Measurements from ENCODE around the gene NECTIN3. TPM values are rescaled to one million over a fixed set of nuclear protein-coding genes. Genes with fewer than 3 reads are reported as not detected.

NECTIN3 gene, protein sequence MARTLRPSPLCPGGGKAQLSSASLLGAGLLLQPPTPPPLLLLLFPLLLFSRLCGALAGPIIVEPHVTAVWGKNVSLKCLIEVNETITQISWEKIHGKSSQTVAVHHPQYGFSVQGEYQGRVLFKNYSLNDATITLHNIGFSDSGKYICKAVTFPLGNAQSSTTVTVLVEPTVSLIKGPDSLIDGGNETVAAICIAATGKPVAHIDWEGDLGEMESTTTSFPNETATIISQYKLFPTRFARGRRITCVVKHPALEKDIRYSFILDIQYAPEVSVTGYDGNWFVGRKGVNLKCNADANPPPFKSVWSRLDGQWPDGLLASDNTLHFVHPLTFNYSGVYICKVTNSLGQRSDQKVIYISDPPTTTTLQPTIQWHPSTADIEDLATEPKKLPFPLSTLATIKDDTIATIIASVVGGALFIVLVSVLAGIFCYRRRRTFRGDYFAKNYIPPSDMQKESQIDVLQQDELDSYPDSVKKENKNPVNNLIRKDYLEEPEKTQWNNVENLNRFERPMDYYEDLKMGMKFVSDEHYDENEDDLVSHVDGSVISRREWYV
- polyA plus RNA-seq (2013, experiment 1 of 2; ENCODE audit: insufficient read length) = 25.5 TPM
- polyA plus RNA-seq (2013, experiment 2 of 2; ENCODE audit: insufficient read length) = 29.7 TPM

DNA sequence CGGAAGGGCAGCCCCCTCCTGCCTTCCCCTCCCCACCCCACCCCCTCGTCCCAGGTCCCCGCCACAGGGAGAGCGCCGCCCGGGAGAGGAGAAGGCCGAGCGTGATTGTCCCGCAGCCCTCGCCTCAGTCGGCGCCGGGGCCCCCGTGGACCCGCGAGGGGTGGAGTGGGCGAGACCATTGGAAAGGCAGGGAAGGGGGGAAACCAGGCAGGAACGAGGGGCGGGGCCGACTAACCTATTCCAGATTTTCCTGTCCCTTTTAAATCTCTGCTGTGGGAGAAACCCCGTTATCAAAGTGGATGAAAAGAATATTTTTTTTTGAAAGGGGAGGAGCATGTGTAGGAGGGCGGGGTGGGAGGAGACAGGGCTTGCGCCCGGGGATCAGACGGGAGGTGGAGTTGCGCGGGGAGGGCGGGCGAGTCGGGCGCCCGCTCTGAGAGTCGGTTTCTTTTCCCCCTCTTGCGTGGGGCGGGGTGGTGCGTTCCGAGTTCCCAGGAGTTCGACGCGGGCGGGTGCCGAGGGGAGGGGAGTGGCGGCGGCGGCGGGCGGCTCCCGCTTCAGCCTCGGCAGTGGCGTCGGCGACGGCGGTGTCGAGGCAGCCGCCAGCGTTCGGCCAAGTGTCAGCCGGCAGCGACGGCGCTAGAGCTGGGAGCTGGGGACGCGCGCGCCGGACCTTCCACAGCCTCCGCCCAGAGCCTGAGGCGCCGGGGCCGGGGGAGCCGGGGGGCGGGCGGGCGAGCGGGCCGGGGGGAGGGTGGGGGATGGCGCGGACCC, at the start of gene NECTIN3:
TSS of gene NECTIN3 (plus strand) at position 560 of the 774 bp plus-strand sequence. CDS start at position 762, 202 bp downstream.
- DNase-seq = peak; percentile 98

DNA sequence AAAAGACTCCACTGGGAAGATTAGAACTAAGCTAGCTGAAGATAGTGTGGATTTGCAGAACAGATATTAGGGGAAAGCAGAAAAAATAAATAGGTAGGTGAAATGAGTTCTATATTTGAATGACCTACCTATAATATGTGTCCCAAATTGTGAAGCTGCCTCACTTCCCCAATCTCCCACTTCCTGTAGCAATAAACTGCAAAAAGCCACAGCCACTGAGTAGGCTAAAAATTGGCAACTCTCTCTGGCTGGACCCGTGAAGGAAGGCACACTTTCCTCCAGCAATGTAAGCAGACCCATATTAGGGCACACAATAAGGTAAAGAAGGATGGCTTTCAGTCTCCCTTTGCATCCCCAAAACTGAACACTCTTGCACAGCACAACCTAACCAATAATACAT, 43.7 kb upstream of the NECTIN3 start:
- DNase-seq = no peak

DNA sequence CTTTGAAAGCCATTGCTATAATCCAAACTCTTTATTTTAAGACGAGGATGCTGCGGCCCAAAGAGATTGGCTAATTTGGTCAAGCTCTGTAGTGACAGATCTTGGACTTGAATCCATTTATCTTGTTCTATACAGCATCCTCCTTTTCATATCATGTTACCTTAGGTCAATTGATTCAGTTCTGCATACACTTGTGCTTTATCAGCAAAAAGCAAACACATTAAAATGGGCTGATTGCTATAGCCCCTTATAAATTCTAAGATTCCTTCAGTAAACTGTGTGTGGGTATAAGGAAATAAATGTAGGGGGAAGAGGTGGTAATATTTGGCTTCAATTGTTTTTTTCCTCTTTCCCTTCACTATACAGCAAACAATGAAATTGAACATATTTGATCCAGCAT, 40.1 kb upstream of the NECTIN3 start:
- no peak for DNase-seq

DNA sequence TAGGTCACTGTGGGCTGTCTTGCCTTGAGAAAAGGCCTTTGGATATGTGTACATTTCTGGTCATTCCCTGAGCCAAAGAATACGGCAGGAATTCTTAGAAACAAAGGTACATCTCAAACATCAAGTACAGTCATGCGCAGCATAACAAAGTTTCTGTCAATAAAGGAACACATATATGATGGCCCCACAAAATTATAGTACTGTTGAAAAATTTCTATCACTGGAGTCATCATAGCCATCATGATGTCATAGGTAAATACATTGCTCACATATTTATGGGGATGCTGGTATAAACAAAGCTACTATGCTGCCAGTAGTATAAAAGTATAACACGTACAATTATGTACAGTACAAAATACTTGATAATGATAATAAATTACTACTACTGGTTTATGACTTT, 38.9 kb upstream of the NECTIN3 start:
- no peak for DNase-seq

DNA sequence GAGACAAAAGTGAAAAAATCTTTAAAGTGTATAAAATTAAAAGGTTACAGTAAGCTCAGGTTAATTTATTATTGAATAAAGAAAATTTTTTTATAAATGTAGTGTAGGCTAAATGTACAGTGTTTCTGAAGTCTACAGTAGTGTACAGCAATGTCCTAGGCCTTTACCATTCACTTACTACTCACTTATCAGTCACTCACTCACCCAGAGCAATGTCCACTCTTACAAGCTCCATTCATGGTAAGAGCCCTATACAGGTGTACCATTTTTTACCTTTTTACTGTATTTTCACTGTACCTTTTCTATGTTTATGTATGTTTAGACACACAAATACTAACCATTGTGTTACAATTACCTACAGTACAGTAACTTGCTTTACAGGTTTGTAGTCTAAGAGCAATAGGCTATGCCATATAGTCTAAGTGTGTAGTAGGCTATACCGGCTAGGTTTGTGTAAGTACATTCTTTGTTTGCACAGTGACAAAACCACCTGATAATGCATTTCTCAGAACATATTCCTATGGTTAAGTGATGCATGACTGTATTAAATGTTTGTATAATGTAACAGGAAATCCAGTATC, 38.1 kb upstream of the NECTIN3 start:
- no peak for DNase-seq

DNA sequence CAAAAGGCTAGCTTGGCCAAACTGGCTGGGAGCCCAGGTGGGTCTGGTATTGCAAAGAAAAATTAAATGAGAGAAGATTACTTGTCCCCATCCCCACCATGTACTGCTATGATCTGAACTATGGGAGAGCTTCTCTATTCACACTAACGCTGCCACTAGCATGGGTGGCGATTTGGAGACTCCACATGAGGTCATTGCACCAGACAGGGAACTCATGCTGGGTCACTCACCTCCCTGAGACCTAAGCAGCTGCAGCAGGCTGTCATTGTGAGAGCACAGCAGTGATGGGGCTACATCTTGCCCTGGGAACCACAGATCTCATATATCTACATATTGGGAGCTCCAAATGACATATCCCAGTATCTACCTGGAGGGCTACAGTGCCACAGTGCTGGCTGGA, 36.3 kb upstream of the NECTIN3 start:
- DNase-seq = no peak

DNA sequence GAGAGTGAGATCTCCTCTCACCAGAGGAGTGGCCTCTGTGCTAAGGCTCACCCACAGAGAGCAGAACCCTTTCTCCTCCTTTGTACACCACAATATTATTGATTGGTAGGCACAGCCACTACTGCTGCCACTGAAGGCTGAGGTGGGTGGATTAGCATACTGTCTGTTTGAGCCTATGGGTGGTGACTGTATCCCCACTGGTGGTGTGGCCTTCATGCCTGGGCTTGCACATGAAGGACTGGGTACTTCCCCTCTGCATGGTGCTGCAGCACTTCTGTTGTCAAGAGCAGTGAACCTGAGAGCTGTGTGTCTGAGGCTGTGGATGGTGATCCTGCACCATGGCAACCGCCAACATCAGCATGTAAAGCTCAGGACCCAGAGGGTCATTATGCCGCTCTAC, 35.7 kb upstream of the NECTIN3 start:
- DNase-seq = no peak

DNA sequence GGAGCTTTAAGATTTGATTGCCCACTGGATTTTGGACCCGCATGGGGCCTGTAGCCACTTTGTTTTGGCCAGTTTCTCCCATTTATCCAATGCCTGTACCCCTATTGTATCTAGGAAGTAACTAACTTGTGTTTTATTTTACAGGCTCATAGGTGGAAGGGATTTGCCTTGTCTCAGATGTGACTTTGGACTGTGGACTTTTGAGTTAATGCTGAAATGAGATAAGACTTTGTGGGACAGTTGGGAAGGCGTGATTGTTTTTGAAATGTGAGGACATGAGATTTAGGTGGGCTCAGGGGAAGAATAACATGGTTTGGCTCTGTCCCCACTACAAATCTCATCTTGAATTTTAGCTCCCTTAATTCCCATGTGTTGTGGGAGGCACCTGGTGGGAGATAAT, 30.7 kb upstream of the NECTIN3 start:
- DNase-seq = no peak

DNA sequence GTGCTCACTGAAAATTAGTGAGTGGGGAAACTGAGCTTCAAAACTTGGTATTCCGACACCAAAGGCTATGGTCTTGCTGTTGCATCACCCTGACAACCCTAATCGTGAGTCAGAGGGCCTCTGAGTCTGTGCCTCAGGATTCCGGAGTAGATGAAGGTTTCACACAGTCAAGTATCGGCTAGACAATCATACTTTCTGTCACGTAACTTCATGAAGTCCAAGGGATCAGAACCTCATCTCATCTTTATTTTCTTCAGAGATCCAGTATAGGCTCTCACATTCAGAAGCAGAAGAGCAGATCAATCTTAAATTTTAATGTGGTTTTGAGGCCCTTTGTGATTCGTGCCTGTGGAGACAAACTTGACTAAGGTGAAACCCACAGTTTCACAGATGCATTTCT, 26.1 kb upstream of the NECTIN3 start:
- peak; percentile 3 for DNase-seq

DNA sequence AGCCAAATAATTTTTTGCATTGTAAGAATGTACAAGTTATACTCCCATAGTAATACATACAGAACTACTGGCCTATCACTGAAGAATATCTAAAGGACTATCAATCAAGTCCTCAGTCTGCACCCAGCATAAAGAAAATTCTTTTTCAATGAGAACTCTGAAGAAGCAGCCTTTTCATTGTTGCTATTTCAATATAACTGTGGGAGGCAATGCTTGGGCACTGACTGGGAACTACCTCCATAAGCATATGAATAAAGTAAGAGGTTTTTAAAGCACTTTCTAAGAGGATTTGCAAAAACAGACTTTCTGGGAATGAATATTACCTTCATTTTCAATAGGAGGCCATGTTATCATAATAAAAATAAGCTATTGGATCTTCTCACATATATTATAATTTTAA, 24.6 kb upstream of the NECTIN3 start:
- DNase-seq = no peak

DNA sequence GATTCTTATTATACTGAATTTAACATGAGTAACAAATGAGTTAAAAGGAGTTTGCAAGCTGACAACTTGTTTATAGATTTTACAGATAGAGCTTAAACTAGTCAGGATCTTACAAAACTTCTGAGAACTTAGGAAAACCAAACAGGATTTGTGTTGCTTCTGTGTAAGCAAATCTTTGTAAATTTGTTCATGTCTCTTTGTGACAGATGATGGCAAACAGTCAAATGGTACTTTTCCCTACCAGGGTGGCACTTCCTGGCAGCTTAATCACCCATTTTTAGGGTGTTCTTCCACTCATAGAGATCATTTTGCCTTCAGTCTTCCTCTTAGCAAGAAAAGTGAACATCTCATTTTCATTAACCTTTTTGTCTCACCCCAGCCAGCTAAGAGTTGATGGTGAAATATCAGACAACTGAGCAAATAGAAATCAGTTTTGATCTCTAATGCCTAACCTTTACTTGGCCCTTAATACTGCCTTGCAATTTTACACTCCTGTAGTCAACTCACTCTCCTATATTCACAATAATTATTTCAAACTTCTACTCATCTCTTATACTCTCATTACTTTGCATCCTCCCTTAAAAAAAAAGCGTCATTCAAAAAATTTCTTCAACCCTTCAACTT, 23.7 kb upstream of the NECTIN3 start:
- DNase-seq = no peak

DNA sequence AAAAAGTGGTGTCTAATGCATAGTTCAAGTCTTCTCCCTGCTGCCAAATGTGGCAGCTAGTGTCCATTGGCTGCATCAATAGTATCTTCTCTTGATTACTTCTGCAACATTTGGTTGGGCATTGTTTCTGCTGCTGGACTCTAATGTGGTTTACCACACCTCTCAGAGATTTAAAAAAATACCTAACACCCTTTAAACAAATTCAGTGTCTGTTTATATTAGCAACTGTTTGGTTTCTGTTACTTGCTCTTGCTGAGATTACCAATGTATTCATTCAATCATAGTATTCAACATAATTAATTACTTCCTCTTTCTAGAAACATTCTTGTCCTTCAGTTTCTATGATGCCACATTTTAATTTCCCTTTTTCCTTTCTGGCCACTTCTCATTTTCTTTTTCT, 20.3 kb upstream of the NECTIN3 start:
- no peak for DNase-seq

DNA sequence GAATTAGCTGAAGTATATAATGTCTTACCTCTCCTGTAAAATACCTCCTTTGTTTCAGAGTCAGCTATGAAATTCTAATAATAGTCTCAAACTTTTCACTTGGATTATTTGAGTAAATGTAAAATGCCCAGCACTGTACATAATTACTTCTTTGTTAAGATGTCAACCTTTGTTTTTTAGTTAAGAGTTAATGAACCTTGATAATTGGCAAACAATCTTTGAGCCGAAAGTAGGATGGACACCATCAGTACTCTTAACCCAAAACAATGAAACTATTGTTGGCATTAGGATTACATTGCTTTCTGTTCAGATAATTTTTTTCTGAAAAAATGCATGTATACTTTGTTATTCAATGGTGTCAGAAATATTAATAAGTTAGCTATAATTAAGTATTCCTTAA, 3.0 kb upstream of the NECTIN3 start:
- DNase-seq = no peak

DNA sequence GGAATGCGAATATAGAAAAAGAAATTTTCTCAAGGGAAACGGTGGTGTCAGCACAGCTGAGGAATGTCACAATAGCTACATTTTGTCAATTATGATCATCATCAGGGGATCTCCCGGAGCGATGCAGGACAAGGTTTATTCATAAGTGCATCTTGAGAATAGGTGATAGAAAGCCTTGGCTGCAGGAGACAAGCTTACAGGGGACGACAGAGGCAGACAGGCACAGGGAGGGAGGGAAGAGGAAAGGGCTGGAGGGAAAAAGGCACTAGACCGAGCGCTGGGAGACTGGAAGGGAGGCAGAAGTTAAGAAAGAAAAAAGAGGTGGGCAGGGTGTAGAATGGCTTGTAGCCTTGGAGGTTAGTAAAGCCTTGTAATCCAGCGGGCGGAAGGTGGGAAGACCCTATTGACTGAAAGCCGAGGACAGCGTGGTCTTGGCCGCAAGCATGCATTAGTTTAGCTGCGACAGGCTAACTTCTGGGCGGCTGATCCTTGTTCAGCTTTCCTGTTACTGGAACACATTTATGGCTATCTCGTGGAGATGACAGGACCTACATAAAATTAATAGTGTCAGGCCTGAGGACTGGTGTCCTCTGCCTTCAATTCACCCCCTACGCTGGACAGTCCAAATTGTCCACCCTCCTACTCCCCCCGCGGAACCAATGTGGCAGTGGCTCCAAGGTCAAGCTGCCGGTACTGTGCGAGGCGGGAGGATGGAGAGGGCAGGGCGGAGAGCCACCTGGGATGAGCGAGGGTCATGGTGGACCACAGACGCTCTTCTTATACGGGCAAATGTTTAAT, 1.4 kb upstream of the NECTIN3 start:
- no peak for DNase-seq

DNA sequence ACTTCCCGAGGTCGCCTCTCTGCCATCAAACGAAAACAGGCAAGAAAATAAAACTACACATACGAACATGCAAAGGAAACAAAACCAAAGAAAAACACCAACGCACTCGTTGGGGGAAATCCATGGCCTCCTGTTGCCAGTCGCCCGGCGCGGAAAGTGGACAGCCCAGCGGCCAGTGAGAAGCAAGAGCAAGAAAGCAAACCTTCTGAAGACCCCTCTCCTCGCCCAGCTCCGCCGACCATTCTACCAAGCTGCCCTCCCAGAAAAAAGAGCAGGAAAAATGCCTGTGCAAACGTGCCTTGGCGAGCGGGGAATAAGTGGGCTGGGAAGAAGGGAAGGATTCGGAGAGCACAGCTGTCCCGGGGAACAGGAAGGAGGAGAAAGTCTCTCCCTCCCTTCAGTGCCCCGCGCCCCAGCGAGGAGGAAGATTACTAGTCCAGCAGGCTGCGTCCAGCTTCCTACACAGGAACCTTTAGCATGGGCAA, 802 bp upstream of the NECTIN3 start:
- no peak for DNase-seq

DNA sequence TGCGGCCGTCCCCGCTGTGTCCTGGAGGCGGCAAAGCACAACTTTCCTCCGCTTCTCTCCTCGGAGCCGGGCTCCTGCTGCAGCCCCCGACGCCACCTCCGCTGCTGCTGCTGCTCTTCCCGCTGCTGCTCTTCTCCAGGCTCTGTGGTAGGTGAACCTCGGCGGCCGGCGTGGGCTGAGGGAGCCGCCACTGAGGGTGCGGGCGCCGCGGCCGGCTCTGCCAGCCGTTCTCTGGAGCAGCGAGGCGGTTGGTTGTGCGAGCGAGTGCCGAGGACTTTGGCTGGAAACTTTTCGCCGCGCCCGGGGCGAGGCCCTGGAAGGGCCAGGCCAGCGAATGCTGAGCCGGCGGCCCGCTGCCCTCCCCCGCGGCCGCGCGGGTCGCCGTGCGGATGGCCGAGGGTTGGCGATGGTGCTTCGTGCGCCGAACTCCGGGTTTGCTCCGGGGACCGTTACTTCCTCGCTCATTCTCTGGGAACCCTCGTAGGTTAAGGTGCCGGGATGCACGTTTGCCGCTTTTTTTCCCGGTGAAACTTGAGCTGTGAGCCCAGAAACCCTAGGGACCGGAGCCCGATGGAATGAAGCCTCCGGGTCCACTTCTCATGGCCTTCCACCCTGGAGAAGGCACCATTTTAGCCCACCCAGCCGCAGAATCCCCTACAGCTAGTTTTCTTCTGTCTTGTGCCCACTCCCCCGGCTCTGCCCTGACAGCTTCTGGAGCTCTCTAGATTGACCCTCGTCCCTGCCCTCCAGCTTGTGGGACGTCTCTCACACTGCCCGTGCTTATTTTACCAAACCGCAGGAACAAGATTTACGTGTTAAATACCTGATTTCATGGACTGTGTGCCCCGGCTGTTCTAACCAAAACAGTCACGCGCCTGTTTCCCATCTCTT, 660 bp downstream of the NECTIN3 start:
- peak; percentile 41 for DNase-seq

DNA sequence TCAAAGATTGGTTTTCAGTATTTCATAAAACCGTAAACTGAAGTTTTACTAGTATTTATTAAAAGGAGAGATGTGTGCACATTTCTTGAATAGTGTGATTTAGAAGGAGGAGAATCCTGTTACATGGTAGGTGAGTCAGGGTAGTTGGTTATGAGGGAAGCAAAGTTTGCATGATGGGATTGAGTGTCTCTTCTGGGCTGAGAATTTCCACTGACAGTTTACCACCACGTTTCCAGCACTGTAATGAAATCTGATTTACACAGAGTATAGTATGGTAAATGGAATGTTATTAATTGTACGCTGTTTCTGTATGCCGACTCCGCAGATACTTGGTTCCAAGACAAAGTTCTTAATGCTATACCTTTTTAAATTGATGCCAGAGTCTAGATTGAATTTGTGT, 1.6 kb downstream of the NECTIN3 start:
- peak; percentile 44 for DNase-seq

DNA sequence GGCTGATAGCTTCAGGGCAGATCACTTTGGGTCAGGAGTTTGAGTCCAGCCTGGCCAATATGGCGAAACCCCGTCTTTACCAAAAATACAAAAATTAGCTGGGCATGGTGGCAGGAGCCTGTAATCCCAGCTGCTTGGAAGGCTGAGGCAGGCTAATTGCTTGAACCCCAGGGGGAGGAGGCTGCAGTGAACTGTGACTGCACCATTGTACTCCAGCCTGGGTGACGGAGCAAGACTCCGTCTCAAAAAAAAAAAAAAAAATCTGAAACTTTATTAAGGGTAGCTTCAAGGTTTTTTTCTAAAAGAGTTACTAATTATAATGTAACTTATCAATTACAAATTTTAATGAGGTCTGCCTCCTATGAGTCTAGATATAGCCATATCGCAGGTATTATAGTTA, 5.1 kb downstream of the NECTIN3 start:
- no peak for DNase-seq

DNA sequence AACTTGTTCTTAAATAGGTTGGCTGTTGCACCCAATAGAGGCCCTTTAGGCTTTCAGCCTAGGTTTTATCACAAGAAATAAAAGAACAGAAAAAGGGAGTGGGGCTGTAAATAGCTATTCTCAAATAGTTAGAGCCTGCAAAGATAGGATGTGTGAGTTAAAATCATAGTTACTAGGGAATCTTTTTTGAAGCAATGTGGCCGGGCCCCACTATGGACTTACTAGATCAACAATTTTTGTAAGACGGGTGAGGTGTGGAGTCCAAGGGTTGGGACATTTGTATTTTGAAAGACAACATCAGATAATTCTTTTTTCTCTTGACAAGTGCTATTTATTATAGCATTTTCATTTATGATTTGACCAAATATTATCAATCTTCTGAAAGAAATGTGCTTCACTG, 5.8 kb downstream of the NECTIN3 start:
- no peak for DNase-seq

DNA sequence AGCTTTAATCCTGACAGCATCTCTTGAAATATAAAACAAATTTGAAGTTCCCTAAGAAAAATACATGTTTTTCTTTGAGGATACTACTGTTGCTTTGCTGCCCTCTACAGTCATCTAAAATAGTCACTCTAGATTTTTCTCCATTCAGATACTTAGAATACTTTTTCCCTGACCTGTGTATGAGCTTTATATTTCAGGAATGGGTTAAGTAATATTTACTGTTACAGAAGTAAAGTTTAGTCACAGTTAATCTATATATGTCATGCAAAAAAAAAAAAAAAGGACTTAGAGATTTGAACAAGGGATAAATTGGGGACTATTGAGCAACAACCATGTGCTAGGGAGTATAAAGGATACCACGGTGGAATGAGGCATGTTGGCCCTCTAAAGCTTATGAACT, 8.8 kb downstream of the NECTIN3 start:
- DNase-seq = peak; percentile 75
